Measurements from ENCODE around the gene ATP11A. TPM values are rescaled to one million over a fixed set of nuclear protein-coding genes. Genes with fewer than 3 reads are reported as not detected.

The ATP11A gene
- total RNA-seq, 5 donors from 2014 or later (not counting 1 experiment from before 2014, with no cell fraction given), result 35.7 to 57.1 (median 48.5) TPM

DNA sequence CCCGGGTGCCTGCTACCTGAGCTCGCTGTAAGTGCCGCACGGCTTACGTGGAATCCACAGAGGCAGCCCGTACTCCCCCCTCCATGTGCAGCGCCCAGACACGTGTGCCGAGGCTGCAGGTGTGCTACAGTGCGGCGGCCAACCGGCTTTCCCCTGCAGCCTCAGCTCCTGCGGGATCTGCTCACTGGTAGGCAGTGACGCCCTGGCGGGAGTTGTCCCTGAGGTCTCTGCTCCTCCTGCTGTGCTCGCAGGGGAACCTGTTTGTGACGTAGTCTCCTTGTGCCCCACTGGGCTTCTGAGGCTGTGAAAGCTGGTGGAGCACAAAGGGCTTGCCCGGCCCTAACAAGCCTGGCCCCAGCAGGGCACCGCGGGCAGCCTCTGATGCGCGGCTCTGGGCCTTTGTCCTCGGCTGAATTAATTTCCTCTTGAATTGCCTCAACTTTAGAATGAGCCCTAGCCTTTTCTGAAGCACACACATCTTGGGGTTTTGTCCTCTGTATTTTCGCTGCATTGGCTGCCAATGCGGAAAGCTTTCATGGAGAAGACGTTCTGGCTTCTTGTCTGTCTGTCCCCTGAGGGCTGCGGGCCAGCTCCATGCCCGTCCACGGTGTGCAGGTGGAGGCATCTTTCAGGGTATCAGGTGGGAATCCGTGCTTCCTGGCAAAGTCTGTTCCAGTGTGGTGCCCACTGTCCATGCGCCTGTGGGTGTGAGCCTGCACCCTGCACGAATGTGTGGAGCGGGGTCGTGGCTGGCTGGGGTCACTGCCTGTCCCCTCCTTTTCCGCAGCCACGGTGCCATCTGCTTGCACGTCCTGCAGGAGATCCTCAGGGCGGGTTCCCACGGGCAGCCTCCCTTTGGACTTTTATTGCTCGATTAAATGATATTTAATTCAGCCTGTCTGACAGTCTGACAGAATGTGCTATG is 201.9 kb downstream of the ATP11A start:
- H3K4me3 Mint-ChIP-seq, result no peak overlapping the region
- H3K4me1 Mint-ChIP-seq, result peaks cover 7 to 14% (median 13%) of the 10 kb centered on the region in 3 donors
- H3K27me3 Mint-ChIP-seq, result peaks cover 4 to 16% of the 10 kb centered on the region in 2 donors
- Histone ChIP-seq H3K4me1 (ENCODE audit: control insufficient read depth in 1 of 2, extremely low read depth in 1 of 2, insufficient read depth in 2 of 2, low read length in 2 of 2) (peaks cover 3 to 22% of the 10 kb centered on the region in 2 experiments), H3K36me3 (ENCODE audit: control insufficient read depth in 2 of 2, extremely low read depth in 1 of 2, insufficient read depth in 1 of 2, low read length in 1 of 2) (no peaks in the 10 kb centered on the region), H3K27me3 (replicated peaks in 1 of 2; ENCODE audit: control insufficient read depth in 2 of 2, extremely low read depth in 1 of 2, insufficient read depth in 2 of 2, low read length in 1 of 2) (peaks cover 0 to 35% of the 10 kb centered on the region in 2 experiments), H3K4me3 (ENCODE audit: control insufficient read depth in 1 of 2, extremely low read depth in 1 of 2, low read length in 1 of 2) (no peak overlapping the region), H3K27ac (ENCODE audit: low read length) (no peak overlapping the region), H3K9me3 (no peaks in the 10 kb centered on the region)
- 88% methylated on average over 38 of the region's 40 CpGs for WGBS (ENCODE audit: insufficient coverage)
- DNase-seq (no peak), ATAC-seq (replicated peaks in 1 of 4) (no peak)
- CTCF ChIA-PET, result no interaction called here
- H3K9me3 Mint-ChIP-seq, result no peaks in the 10 kb centered on the region
- POLR2A ChIA-PET, result no interaction called here
- H3K36me3 Mint-ChIP-seq, result no peaks in the 10 kb centered on the region
- H3K27ac Mint-ChIP-seq, result no peak overlapping the region

GRCh38 chr13:112892426-112893206 is 202.8 kb downstream of the ATP11A start:
- H3K4me3 ChIP-seq (ENCODE audit: control insufficient read depth in 1 of 2, extremely low read depth in 1 of 2, low read length in 1 of 2), result no peak overlapping the region
- DNase-seq (no peak), ATAC-seq (replicated peaks in 1 of 4) (no peak)
- H3K27ac ChIP-seq (ENCODE audit: low read length), result no peak overlapping the region
- Mint-ChIP-seq H3K27ac (no peak overlapping the region), H3K4me1 (peaks cover 7 to 14% (median 13%) of the 10 kb centered on the region in 3 donors), H3K36me3 (no peaks in the 10 kb centered on the region), H3K9me3 (no peaks in the 10 kb centered on the region), H3K4me3 (peak overlapping the region in 2 of 3 donors; percentile 39 to 40), H3K27me3 (peaks cover 4 to 17% of the 10 kb centered on the region in 2 donors)
- H3K9me3 ChIP-seq, result no peaks in the 10 kb centered on the region
- ChIA-PET CTCF (no interaction called here), POLR2A (no interaction called here)
- WGBS (ENCODE audit: insufficient coverage), result 11% methylated on average over 17 of the region's 22 CpGs
- no peaks in the 10 kb centered on the region for H3K36me3 ChIP-seq (ENCODE audit: control insufficient read depth in 2 of 2, extremely low read depth in 1 of 2, insufficient read depth in 1 of 2, low read length in 1 of 2)
- peaks cover 3 to 22% of the 10 kb centered on the region in 2 experiments for H3K4me1 ChIP-seq (ENCODE audit: control insufficient read depth in 1 of 2, extremely low read depth in 1 of 2, insufficient read depth in 2 of 2, low read length in 2 of 2)
- peaks cover 0 to 43% of the 10 kb centered on the region in 2 experiments for H3K27me3 ChIP-seq (replicated peaks in 1 of 2; ENCODE audit: control insufficient read depth in 2 of 2, extremely low read depth in 1 of 2, insufficient read depth in 2 of 2, low read length in 1 of 2)

- Histone ChIP-seq H3K4me1 (ENCODE audit: control insufficient read depth in 1 of 2, extremely low read depth in 1 of 2, insufficient read depth in 2 of 2, low read length in 2 of 2) (peaks cover 3 to 22% of the 10 kb centered on the region in 2 experiments), H3K9me3 (no peaks in the 10 kb centered on the region), H3K27ac (ENCODE audit: low read length) (no peak overlapping the region), H3K4me3 (ENCODE audit: control insufficient read depth in 1 of 2, extremely low read depth in 1 of 2, low read length in 1 of 2) (no peak overlapping the region), H3K27me3 (replicated peaks in 1 of 2; ENCODE audit: control insufficient read depth in 2 of 2, extremely low read depth in 1 of 2, insufficient read depth in 2 of 2, low read length in 1 of 2) (peaks cover 0 to 46% of the 10 kb centered on the region in 2 experiments), H3K36me3 (ENCODE audit: control insufficient read depth in 2 of 2, extremely low read depth in 1 of 2, insufficient read depth in 1 of 2, low read length in 1 of 2) (no peaks in the 10 kb centered on the region)
- Mint-ChIP-seq H3K4me1 (peaks cover 7 to 14% (median 13%) of the 10 kb centered on the region in 3 donors), H3K27ac (peak overlapping the region in 1 of 2 donors; percentile 36), H3K36me3 (no peaks in the 10 kb centered on the region), H3K27me3 (peaks cover 4 to 17% of the 10 kb centered on the region in 2 donors), H3K4me3 (peak overlapping the region in 2 of 3 donors; percentile 39 to 40), H3K9me3 (no peaks in the 10 kb centered on the region)
- 40% methylated on average over 1 of the region's 7 CpGs for WGBS (ENCODE audit: insufficient coverage)
- ChIA-PET CTCF (no interaction called here), POLR2A (no interaction called here)
- no peak for DNase-seq
- no peak for ATAC-seq (replicated peaks in 1 of 4)
Observed at GRCh38 chr13:112893207-112893569, 203.3 kb downstream of the ATP11A start.

DNA sequence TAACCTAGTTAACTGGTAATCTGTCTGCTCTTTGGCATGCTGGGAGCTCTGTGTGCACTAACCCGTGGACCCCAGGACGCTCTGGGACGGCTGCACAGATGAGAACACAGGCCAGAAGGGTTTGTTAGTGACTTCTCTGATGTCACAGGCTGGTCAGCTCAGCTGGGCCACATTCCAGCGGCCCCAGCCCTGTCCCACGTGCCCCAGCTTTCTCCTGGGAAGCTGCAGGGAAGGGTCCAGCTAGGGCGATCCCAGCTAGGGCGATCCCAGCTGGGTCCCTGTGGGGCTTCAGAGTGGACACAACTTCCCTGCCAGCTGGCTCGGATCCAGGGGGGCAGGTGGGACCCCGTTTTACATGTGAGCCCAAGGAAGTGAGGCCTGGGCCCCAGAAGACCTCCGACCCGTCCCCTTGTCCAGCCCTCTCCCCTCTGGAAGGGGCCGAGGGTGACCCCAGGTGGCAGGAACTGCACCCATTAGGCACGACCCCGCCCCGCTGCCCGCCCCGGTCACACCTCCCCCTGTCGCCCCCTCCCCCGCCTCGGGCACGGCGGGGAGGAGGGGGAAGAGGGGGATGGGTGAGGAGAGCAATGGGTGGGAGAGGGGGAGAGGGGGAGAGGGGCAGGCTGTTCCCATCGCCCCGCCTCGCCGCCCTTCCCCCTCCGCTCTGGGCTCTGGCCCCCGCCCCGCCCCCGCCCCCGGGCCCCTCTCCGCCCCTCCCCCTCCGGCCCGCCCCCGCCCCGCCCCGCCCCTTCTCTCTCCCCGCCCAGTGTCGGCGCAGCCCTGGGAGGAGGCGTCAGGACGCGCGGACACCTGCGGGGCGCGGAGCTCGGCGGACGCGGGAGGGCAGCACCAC is 204.0 kb downstream of the ATP11A start:
- peaks cover 4 to 17% of the 10 kb centered on the region in 2 donors for H3K27me3 Mint-ChIP-seq
- H3K27ac ChIP-seq (ENCODE audit: low read length), result no peak overlapping the region
- H3K4me3 Mint-ChIP-seq, result peak overlapping the region; percentile 9 to 40 (median 39)
- ChIA-PET POLR2A (no interaction called here), CTCF (no interaction called here)
- peaks cover 7 to 14% (median 13%) of the 10 kb centered on the region in 3 donors for H3K4me1 Mint-ChIP-seq
- peak; percentile 65 to 82 (median 68) for ATAC-seq (replicated peaks in 1 of 4)
- H3K36me3 Mint-ChIP-seq, result no peaks in the 10 kb centered on the region
- 46% methylated on average over 13 of the region's 51 CpGs for WGBS (ENCODE audit: insufficient coverage)
- peaks cover 3 to 22% of the 10 kb centered on the region in 2 experiments for H3K4me1 ChIP-seq (ENCODE audit: control insufficient read depth in 1 of 2, extremely low read depth in 1 of 2, insufficient read depth in 2 of 2, low read length in 2 of 2)
- H3K9me3 ChIP-seq, result no peaks in the 10 kb centered on the region
- no peak overlapping the region for H3K4me3 ChIP-seq (ENCODE audit: control insufficient read depth in 1 of 2, extremely low read depth in 1 of 2, low read length in 1 of 2)
- DNase-seq, result peak in 11 of 35 experiments; percentile 12 to 51 (median 21)
- H3K9me3 Mint-ChIP-seq, result no peaks in the 10 kb centered on the region
- H3K36me3 ChIP-seq (ENCODE audit: control insufficient read depth in 2 of 2, extremely low read depth in 1 of 2, insufficient read depth in 1 of 2, low read length in 1 of 2), result no peaks in the 10 kb centered on the region
- no peak overlapping the region for H3K27ac Mint-ChIP-seq
- H3K27me3 ChIP-seq (replicated peaks in 1 of 2; ENCODE audit: control insufficient read depth in 2 of 2, extremely low read depth in 1 of 2, insufficient read depth in 2 of 2, low read length in 1 of 2), result peaks cover 0 to 50% of the 10 kb centered on the region in 2 experiments

- no peaks in the 10 kb centered on the region for H3K9me3 ChIP-seq
- H3K27me3 Mint-ChIP-seq, result peaks cover 4 to 17% of the 10 kb centered on the region in 2 donors
- ATAC-seq (replicated peaks in 1 of 4) (no peak), DNase-seq (peak in 3 of 35 experiments; percentile 18 to 30 (median 28))
- H3K36me3 ChIP-seq (ENCODE audit: control insufficient read depth in 2 of 2, extremely low read depth in 1 of 2, insufficient read depth in 1 of 2, low read length in 1 of 2), result no peaks in the 10 kb centered on the region
- H3K27ac Mint-ChIP-seq, result no peak overlapping the region
- peaks cover 0 to 55% of the 10 kb centered on the region in 2 experiments for H3K27me3 ChIP-seq (replicated peaks in 1 of 2; ENCODE audit: control insufficient read depth in 2 of 2, extremely low read depth in 1 of 2, insufficient read depth in 2 of 2, low read length in 1 of 2)
- ChIA-PET POLR2A (no interaction called here), CTCF (no interaction called here)
- H3K4me1 Mint-ChIP-seq, result peaks cover 7 to 14% (median 13%) of the 10 kb centered on the region in 3 donors
- H3K36me3 Mint-ChIP-seq, result no peaks in the 10 kb centered on the region
- H3K9me3 Mint-ChIP-seq, result no peaks in the 10 kb centered on the region
- WGBS (ENCODE audit: insufficient coverage), result under 1% methylated on average over 34 of the region's 34 CpGs
- H3K27ac ChIP-seq (ENCODE audit: low read length), result no peak overlapping the region
- peak overlapping the region in 1 of 3 donors; percentile 60 for H3K4me3 Mint-ChIP-seq
- peak overlapping the region; percentile 38 to 58 for H3K4me3 ChIP-seq (ENCODE audit: control insufficient read depth in 1 of 2, extremely low read depth in 1 of 2, low read length in 1 of 2)
- peaks cover 3 to 22% of the 10 kb centered on the region in 2 experiments for H3K4me1 ChIP-seq (ENCODE audit: control insufficient read depth in 1 of 2, extremely low read depth in 1 of 2, insufficient read depth in 2 of 2, low read length in 2 of 2)
Observed at GRCh38 chr13:112894423-112894672, 204.5 kb downstream of the ATP11A start.

Data from T-cell (primary cell).